Measurements from ENCODE around the gene MISP. TPM values are rescaled to one million over a fixed set of nuclear protein-coding genes. Genes with fewer than 3 reads are reported as not detected.

Gene MISP
- total and polyA plus RNA-seq, 10 of the 15 experiments (the other 5 are each of a cell fraction or from before 2014, with no cell fraction given) = not detected

DNA sequence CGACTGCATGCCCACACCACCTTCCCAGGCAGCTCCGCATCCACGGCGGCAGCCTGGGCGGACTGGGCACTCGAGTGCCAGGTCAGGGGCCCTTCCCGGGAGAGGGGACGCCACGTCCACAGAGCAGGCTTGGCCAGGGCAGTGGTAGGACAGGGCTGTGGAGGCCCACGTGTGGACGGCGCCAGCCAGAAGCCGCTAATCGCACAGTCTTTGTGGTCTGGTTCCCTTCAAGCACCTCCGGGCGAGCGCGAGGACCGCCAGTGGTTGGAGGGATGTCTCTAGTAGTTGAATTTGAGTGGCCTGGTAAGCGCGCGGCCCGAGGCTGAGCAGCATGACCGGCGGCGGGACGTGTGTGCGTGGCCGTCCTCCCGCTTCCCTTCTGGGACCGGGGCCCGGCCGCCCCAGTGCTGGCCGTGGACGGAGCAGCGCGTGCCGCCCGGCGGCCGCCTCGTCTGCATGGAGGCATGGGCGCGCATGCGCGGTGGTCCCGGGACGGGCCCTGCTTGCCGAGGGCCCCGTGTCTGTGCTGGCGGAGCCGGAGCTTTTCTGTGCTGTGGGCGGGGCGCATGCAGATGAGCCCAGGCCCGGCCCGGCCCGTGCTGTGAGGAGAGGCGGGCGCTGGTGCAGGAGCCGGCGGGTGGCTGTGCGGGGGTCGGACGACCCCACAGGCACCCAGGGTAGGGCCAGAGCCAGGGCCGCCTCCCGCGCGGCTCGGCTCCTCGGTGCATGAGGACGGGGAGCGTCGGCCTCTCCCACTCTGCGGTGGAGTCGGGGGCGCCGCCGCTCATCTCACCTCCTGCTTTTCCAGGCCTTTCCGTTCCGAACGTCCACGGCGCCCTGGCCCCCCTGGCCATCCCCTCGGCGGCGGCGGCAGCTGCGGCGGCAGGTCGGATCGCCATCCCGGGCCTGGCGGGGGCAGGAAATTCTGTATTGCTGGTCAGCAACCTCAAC is 55.0 kb downstream of the MISP start:
- Histone ChIP-seq H3K36me3 (ENCODE audit: control insufficient read depth in 2 of 2, insufficient read depth in 2 of 2, low read length in 1 of 2) (peaks cover 30 to 74% of the 10 kb centered on the region in 2 experiments; a peak in 3 of 4 replicates), H3K27ac (ENCODE audit: control insufficient read depth, insufficient read depth) (no peak overlapping the region), H3K27me3 (replicated peaks in 1 of 2; ENCODE audit: control insufficient read depth in 2 of 2, insufficient read depth in 2 of 2, low read length in 1 of 2) (no peaks in the 10 kb centered on the region), H3K9me3 (replicated peaks; ENCODE audit: control insufficient read depth, insufficient read depth, low read length) (no peaks in the 10 kb centered on the region), H4K20me1 (ENCODE audit: control insufficient read depth, insufficient read depth) (peaks cover 19% of the 10 kb centered on the region), H3K4me1 (ENCODE audit: control insufficient read depth, insufficient read depth, low read length) (no peaks in the 10 kb centered on the region), H3K4me3 (no peak overlapping the region), H3K79me2 (ENCODE audit: control insufficient read depth, insufficient read depth, low read length) (peaks cover 38% of the 10 kb centered on the region), H2AFZ (ENCODE audit: control insufficient read depth, low read depth, low read length) (no peak overlapping the region), H3K4me2 (ENCODE audit: control insufficient read depth, insufficient read depth) (no peak overlapping the region), H3K9ac (ENCODE audit: control insufficient read depth, insufficient read depth, low read length) (no peak overlapping the region)
- intact Hi-C loops (cut with micrococcal nuclease; ENCODE audit: unreplicated experiment) (no loop called here), in situ Hi-C loops (cut with MboI) (no loop called here)
- no TSS peak for BruUV-seq (replicated peaks)
- 99% methylated on average over 83 of the region's 93 CpGs for WGBS (ENCODE audit: insufficient coverage, insufficient replicate concordance, low lambda C conversion rate, missing lambda C conversion rate)
- TF ChIP-seq, protein P1, sequence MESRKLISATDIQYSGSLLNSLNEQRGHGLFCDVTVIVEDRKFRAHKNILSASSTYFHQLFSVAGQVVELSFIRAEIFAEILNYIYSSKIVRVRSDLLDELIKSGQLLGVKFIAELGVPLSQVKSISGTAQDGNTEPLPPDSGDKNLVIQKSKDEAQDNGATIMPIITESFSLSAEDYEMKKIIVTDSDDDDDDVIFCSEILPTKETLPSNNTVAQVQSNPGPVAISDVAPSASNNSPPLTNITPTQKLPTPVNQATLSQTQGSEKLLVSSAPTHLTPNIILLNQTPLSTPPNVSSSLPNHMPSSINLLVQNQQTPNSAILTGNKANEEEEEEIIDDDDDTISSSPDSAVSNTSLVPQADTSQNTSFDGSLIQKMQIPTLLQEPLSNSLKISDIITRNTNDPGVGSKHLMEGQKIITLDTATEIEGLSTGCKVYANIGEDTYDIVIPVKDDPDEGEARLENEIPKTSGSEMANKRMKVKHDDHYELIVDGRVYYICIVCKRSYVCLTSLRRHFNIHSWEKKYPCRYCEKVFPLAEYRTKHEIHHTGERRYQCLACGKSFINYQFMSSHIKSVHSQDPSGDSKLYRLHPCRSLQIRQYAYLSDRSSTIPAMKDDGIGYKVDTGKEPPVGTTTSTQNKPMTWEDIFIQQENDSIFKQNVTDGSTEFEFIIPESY (IDR thresholded peaks at IDR 0.05) = peak; percentile 49; the same call in 1 of the 2 replicates
- TF ChIP-seq RBBP5 (conservative IDR thresholded peaks at IDR 0.05) (no peak), SIN3A (IDR thresholded peaks at IDR 0.05; ENCODE audit: low read depth, low read length) (no peak), NBN (IDR thresholded peaks at IDR 0.05) (no peak), POLR2A (IDR thresholded peaks at IDR 0.05; ENCODE audit: low read depth, low read length) (peak; percentile 56), BACH1 (IDR thresholded peaks at IDR 0.05; ENCODE audit: borderline replicate concordance) (0 out of 2 replicates have a peak, but pooled peaks have one; percentile 22), POLR2AphosphoS5 (IDR thresholded peaks at IDR 0.05; ENCODE audit: low read length) (peak; percentile 56), PML (IDR thresholded peaks at IDR 0.05; ENCODE audit: low read length) (no peak), TAF1 (IDR thresholded peaks at IDR 0.05; ENCODE audit: borderline replicate concordance, low read depth, low read length) (no peak)
- TF ChIP-seq, protein P2, sequence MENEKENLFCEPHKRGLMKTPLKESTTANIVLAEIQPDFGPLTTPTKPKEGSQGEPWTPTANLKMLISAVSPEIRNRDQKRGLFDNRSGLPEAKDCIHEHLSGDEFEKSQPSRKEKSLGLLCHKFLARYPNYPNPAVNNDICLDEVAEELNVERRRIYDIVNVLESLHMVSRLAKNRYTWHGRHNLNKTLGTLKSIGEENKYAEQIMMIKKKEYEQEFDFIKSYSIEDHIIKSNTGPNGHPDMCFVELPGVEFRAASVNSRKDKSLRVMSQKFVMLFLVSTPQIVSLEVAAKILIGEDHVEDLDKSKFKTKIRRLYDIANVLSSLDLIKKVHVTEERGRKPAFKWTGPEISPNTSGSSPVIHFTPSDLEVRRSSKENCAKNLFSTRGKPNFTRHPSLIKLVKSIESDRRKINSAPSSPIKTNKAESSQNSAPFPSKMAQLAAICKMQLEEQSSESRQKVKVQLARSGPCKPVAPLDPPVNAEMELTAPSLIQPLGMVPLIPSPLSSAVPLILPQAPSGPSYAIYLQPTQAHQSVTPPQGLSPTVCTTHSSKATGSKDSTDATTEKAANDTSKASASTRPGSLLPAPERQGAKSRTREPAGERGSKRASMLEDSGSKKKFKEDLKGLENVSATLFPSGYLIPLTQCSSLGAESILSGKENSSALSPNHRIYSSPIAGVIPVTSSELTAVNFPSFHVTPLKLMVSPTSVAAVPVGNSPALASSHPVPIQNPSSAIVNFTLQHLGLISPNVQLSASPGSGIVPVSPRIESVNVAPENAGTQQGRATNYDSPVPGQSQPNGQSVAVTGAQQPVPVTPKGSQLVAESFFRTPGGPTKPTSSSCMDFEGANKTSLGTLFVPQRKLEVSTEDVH (IDR thresholded peaks at IDR 0.05; ENCODE audit: low read depth, partially characterized antibody) = no peak
- CTCF ChIA-PET = no interaction called here
- RAD21 ChIA-PET (ENCODE audit: unreplicated experiment) = no interaction called here
- DNase-seq (ENCODE audit: low read depth, low spot score) = no peak
- FAIRE-seq = no peak
- no peak for ATAC-seq
- POLR2A ChIA-PET = no interaction called here
- SMC1A ChIA-PET (ENCODE audit: uncharacterized antibody, unreplicated experiment) = no interaction called here

All from GM12878 (cell line).